GM12878 (cell line): ENCODE data around the gene CDKN3. TPM values are rescaled to one million over a fixed set of nuclear protein-coding genes. Genes with fewer than 3 reads are reported as not detected.

ENCODE experiments used
- CHD1 ChIP-seq: IDR thresholded peaks from 2 replicates; pipeline ENCODE4 v1.6.1; 2012; ENCODE audit warnings: low read depth, low read length, improper control_type of control experiment
- CUX1 ChIP-seq: IDR thresholded peaks from 2 replicates; pipeline ENCODE4 v1.6.1; 2012; ENCODE audit warnings: improper control_type of control experiment, low read depth, low read length; ENCODE audit not compliant: insufficient replicate concordance
- MLLT1 ChIP-seq: fragments of 450-650 bp; IDR thresholded peaks from 2 replicates; pipeline ENCODE4 v1.6.1; 2016; ENCODE audit warnings: mild to moderate bottlenecking
- PAX5 ChIP-seq: IDR thresholded peaks from 2 replicates; pipeline ENCODE4 v1.6.1; 2011; ENCODE audit warnings: low read depth, low read length, borderline replicate concordance
- RAD21 ChIP-seq: IDR thresholded peaks from 2 replicates; pipeline ENCODE4 v1.6.1; 2011; ENCODE audit warnings: mild to moderate bottlenecking, low read depth, low read length, moderate library complexity; ENCODE audit not compliant: insufficient read depth
- SMC3 ChIP-seq: IDR thresholded peaks from 2 replicates; pipeline ENCODE4 v1.6.1; 2011; ENCODE audit warnings: low read length, improper control_type of control experiment, borderline replicate concordance
- TCF7 ChIP-seq: IDR thresholded peaks from 2 replicates; pipeline ENCODE4 v1.6.1; 2014; ENCODE audit warnings: antibody characterized with exemption, borderline replicate concordance
- polyA plus RNA-seq, 11 experiments: library from polyadenylated mRNA; depleted of rRNA in 4 of 11; unstranded in 6 of 11; stranded (reverse) in 5 of 11; fragments of >200 nt; fragmentation: Nextera tagmentation in 4 of 11; fragmentation: Illumina TruSeq in 1 of 11; extraction: Ambion mirVana in 4 of 11; extraction: Trizol in 1 of 11; gene quantifications; 1 replicate in 1 of 11; 2 replicates in 10 of 11; pipeline versions ENCODE4 v1.2.1 to v1.2.3, GENCODE V29; 2011 to 2016; ENCODE audit warnings: inconsistent platforms in 2 of 11, missing spikeins in 2 of 11, low read depth in 1 of 11
- total RNA-seq, 4 experiments: library from RNA; depleted of rRNA in 3 of 4; stranded (reverse); fragments of >200 nt in 3 of 4; fragmentation: Illumina TruSeq in 1 of 4; extraction: Trizol in 1 of 4; gene quantifications; 2 replicates each; pipeline versions ENCODE4 v1.2.1 to v1.2.3, GENCODE V29; 2013 to 2021

Gene CDKN3
- total and polyA plus RNA-seq, 10 of the 15 experiments (the other 5 are each of a cell fraction or from before 2014, with no cell fraction given): 54.9 to 197 (median 111) TPM

GRCh38 chr14:54366736-54367735, 29.8 kb upstream of the CDKN3 start (continued):
- TF ChIP-seq CUX1 (no peak), TCF7 (no peak), MLLT1 (no peak), PAX5 (no peak), CHD1 (no peak), SMC3 (peak; percentile 38; the same call in 1 of the 2 replicates), RAD21 (peak; percentile 75)
